ENCODE measurements around the gene DHCR7. TPM values are rescaled to one million over a fixed set of nuclear protein-coding genes. Genes with fewer than 3 reads are reported as not detected.

Gene DHCR7
- total RNA-seq, 4 donors from 2014 or later: 8.3 to 32.0 (median 23.7) TPM

- H3K4me1 ChIP-seq: peaks cover 22 to 34% of the 10 kb centered on the region in 2 donors
- peak; percentile 48 to 57 for DNase-seq
- peaks cover 13 to 23% of the 10 kb centered on the region in 2 donors for H3K36me3 ChIP-seq
- TF ChIP-seq POLR2A (IDR thresholded peaks at IDR 0.05) (no peak), CTCF (IDR thresholded peaks at IDR 0.05) (no peak)
- WGBS, 2 donors: 3 to 5% methylated on average over 32 to 36 of the region's 40 CpGs
- no peaks in the 10 kb centered on the region for H3K27me3 ChIP-seq
- peak overlapping the region; percentile 57 to 91 (median 87) for H3K27ac ChIP-seq
- H3K9me3 ChIP-seq: no peaks in the 10 kb centered on the region
- peak overlapping the region; percentile 1 to 89 (median 75) for H3K4me3 ChIP-seq (replicated peaks in 1 of 3)
- intact Hi-C loops (cut with DNase I): no loop called here
Measured at GRCh38 chr11:71452199-71453036, 4.2 kb upstream of the DHCR7 start.

- 70 to 75% methylated on average over 9 of the region's 9 CpGs for WGBS, 2 donors
- H3K27me3 ChIP-seq: no peaks in the 10 kb centered on the region
- peaks cover 22 to 36% of the 10 kb centered on the region in 2 donors for H3K4me1 ChIP-seq
- peaks cover 5 to 16% of the 10 kb centered on the region in 2 donors for H3K36me3 ChIP-seq
- intact Hi-C loops (cut with DNase I): no loop called here
- no peaks in the 10 kb centered on the region for H3K9me3 ChIP-seq
- DNase-seq: peak; percentile 15 to 16
- peak overlapping the region in 1 of 3 donors; percentile 89 for H3K4me3 ChIP-seq (replicated peaks in 1 of 3)
- peak overlapping the region; percentile 57 to 91 (median 87) for H3K27ac ChIP-seq
- TF ChIP-seq CTCF (IDR thresholded peaks at IDR 0.05) (no peak), POLR2A (IDR thresholded peaks at IDR 0.05) (no peak)
Measured at GRCh38 chr11:71451596-71452198, 3.5 kb upstream of the DHCR7 start.

- TF ChIP-seq POLR2A (IDR thresholded peaks at IDR 0.05) (no peak), CTCF (IDR thresholded peaks at IDR 0.05) (no peak)
- peaks cover 0 to 8% of the 10 kb centered on the region in 2 donors for H3K36me3 ChIP-seq
- H3K27ac ChIP-seq: no peak overlapping the region
- intact Hi-C loops (cut with DNase I): no loop called here
- H3K4me3 ChIP-seq (replicated peaks in 1 of 3): no peak overlapping the region
- no peaks in the 10 kb centered on the region for H3K27me3 ChIP-seq
- no peak for DNase-seq
- no peaks in the 10 kb centered on the region for H3K9me3 ChIP-seq
- 93 to 98% methylated on average over 3 of the region's 3 CpGs for WGBS, 2 donors
- peaks cover 22 to 36% of the 10 kb centered on the region in 2 donors for H3K4me1 ChIP-seq
Measured at GRCh38 chr11:71450939-71451338, 2.7 kb upstream of the DHCR7 start.

GRCh38 chr11:71450507-71450906 is 2.3 kb upstream of the DHCR7 start:
- Histone ChIP-seq H3K36me3 (peaks cover 0 to 5% of the 10 kb centered on the region in 2 donors), H3K4me3 (replicated peaks in 1 of 3) (no peak overlapping the region), H3K27ac (no peak overlapping the region)

More at GRCh38 chr11:71450507-71450906, 2.3 kb upstream of the DHCR7 start:
- Histone ChIP-seq H3K9me3 (no peaks in the 10 kb centered on the region), H3K27me3 (no peaks in the 10 kb centered on the region), H3K4me1 (peaks cover 22 to 36% of the 10 kb centered on the region in 2 donors)
- intact Hi-C loops (cut with DNase I): no loop called here
- TF ChIP-seq CTCF (IDR thresholded peaks at IDR 0.05) (no peak), POLR2A (IDR thresholded peaks at IDR 0.05) (no peak)
- DNase-seq: no peak
- 86 to 89% methylated on average over 2 of the region's 2 CpGs for WGBS, 2 donors
